Body of pancreas (tissue), 4 donors: ENCODE data around the gene HLA-DPB1.

Source experiments
- CTCF ChIP-seq, 7 experiments: fragments of 450-650 bp in 4 of 7; fragments of 200-600 bp in 3 of 7; sonication (generic) in 3 of 7; IDR thresholded peaks; one replicate each; pipeline ENCODE4 v1.5.1; 2016 to 2019; ENCODE audit warnings: antibody characterized with exemption in 7 of 7
- POLR2A ChIP-seq, 3 donors: fragments of 450-650 bp; IDR thresholded peaks; one replicate each; pipeline ENCODE4 v1.6.1; 2016; ENCODE audit warnings: antibody characterized with exemption in 3 of 3, mild to moderate bottlenecking in 2 of 3

- TF ChIP-seq CTCF (IDR thresholded peaks at IDR 0.05), result no peak
- no peak for TF ChIP-seq POLR2A (IDR thresholded peaks at IDR 0.05)
These were observed 13.3 kb downstream of the HLA-DPB1 start for GRCh38 chr6:33088931-33089620.
